Trophoblast cell (in vitro differentiated cells and primary cell): ENCODE results near the gene OSBPL1A.

Source experiments
- DNase-seq, 2 donors: peaks; one replicate each; pipeline ENCODE4 v3.0.0-alpha.2; 2016
- H2AFZ ChIP-seq: 2 replicates; pipeline ENCODE4 v1.6.1; 2013; ENCODE audit warnings: low read length, moderate library complexity, mild to moderate bottlenecking; ENCODE audit not compliant: insufficient read depth, poor library complexity
- H2AK5ac ChIP-seq: 2 replicates; pipeline ENCODE4 v1.6.1; 2013; ENCODE audit warnings: mild to moderate bottlenecking, low read length
- H2BK120ac ChIP-seq: 2 replicates; pipeline ENCODE4 v1.6.1; 2013; ENCODE audit warnings: low read length, mild to moderate bottlenecking, moderate library complexity; ENCODE audit not compliant: insufficient read depth, poor library complexity
- H2BK12ac ChIP-seq: 2 replicates; pipeline ENCODE4 v1.6.1; 2013; ENCODE audit warnings: mild to moderate bottlenecking, low read length, moderate library complexity
- H2BK5ac ChIP-seq: 2 replicates; pipeline ENCODE4 v1.6.1; 2013; ENCODE audit warnings: low read length, low read depth, moderate library complexity, mild to moderate bottlenecking; ENCODE audit not compliant: poor library complexity
- H3K14ac ChIP-seq: 2 replicates; pipeline ENCODE4 v1.6.1; 2013; ENCODE audit warnings: mild to moderate bottlenecking, low read length
- H3K18ac ChIP-seq: 2 replicates; pipeline ENCODE4 v1.6.1; 2013; ENCODE audit warnings: mild to moderate bottlenecking, low read length
- H3K23ac ChIP-seq: 2 replicates; pipeline ENCODE4 v1.6.1; 2013; ENCODE audit warnings: low read length
- H3K27ac ChIP-seq: 2 replicates; pipeline ENCODE4 v1.5.1; 2013; ENCODE audit warnings: low read depth, mild to moderate bottlenecking, inconsistent platforms, low read length, moderate library complexity
- H3K27me3 ChIP-seq: 2 replicates; pipeline ENCODE4 v1.6.1; 2013; ENCODE audit warnings: inconsistent platforms, mild to moderate bottlenecking, low read length, moderate library complexity; ENCODE audit not compliant: insufficient read depth
- H3K36me3 ChIP-seq, 2 experiments: 1 replicate in 1 of 2; 2 replicates in 1 of 2; pipeline ENCODE4 v1.6.1; 2013; ENCODE audit warnings: low read length in 2 of 2, mild to moderate bottlenecking in 2 of 2, moderate library complexity in 1 of 2; ENCODE audit not compliant: insufficient read depth in 2 of 2, control insufficient read depth in 1 of 2
- H3K4ac ChIP-seq: 2 replicates; pipeline ENCODE4 v1.6.1; 2013; ENCODE audit warnings: low read depth, mild to moderate bottlenecking, low read length, moderate library complexity
- H3K4me1 ChIP-seq, 2 experiments: 1 replicate in 1 of 2; 2 replicates in 1 of 2; pipeline ENCODE4 v1.6.1; 2013; ENCODE audit warnings: low read length in 2 of 2, mild to moderate bottlenecking in 2 of 2, moderate library complexity in 1 of 2; ENCODE audit not compliant: insufficient read depth in 2 of 2, control insufficient read depth in 1 of 2
- H3K4me2 ChIP-seq: 2 replicates; pipeline ENCODE4 v1.6.1; 2013; ENCODE audit warnings: inconsistent platforms, mild to moderate bottlenecking, low read length, moderate library complexity
- H3K4me3 ChIP-seq: 2 replicates; pipeline ENCODE4 v1.5.1; 2013; ENCODE audit warnings: mild to moderate bottlenecking, low read depth, low read length, inconsistent platforms
- H3K79me1 ChIP-seq: one replicate; pipeline ENCODE4 v1.6.1; 2013; ENCODE audit warnings: low read length
- H3K79me2 ChIP-seq: 2 replicates; pipeline ENCODE4 v1.6.1; 2013; ENCODE audit warnings: low read length, mild to moderate bottlenecking; ENCODE audit not compliant: control insufficient read depth, insufficient read depth, poor library complexity
- H3K9ac ChIP-seq: 2 replicates; pipeline ENCODE4 v1.6.1; 2013; ENCODE audit warnings: mild to moderate bottlenecking, low read length
- H3K9me3 ChIP-seq: 2 replicates; pipeline ENCODE4 v1.6.1; 2013; ENCODE audit warnings: low read depth, mild to moderate bottlenecking, control low read depth, inconsistent platforms, low read length; ENCODE audit not compliant: insufficient read depth
- H4K12ac ChIP-seq: 2 replicates; pipeline ENCODE4 v1.6.1; 2013; ENCODE audit warnings: low read depth, mild to moderate bottlenecking, low read length, moderate library complexity
- H4K8ac ChIP-seq: 2 replicates; pipeline ENCODE4 v1.6.1; 2013; ENCODE audit warnings: low read depth, mild to moderate bottlenecking, low read length, moderate library complexity
- H4K91ac ChIP-seq: one replicate; pipeline ENCODE4 v1.6.1; 2013; ENCODE audit warnings: low read depth, mild to moderate bottlenecking, low read length, moderate library complexity
- WGBS: extraction: QIAGEN DNeasy Blood & Tissue Kit; methylation state at CpG from one replicate; pipeline ENCODE4 v1.1.7; 2013; ENCODE audit warnings: missing lambda C conversion rate; ENCODE audit not compliant: insufficient read length, insufficient coverage; ENCODE audit errors: extremely low coverage; 5-methylcytosine and 5-hydroxymethylcytosine counted together

OSBPL1A gene

GRCh38 chr18:24333084-24333483 lies 64.5 kb downstream of the OSBPL1A start:
- no peak overlapping the region for H4K8ac ChIP-seq
- H3K79me2 ChIP-seq, result no peaks in the 10 kb centered on the region
- H2AFZ ChIP-seq, result no peak overlapping the region

GRCh38 chr18:24326211-24326610 lies 71.4 kb downstream of the OSBPL1A start:
- no peak overlapping the region for H4K91ac ChIP-seq
- no peak overlapping the region for H3K23ac ChIP-seq
- no peaks in the 10 kb centered on the region for H3K27me3 ChIP-seq
- H3K9ac ChIP-seq, result peak overlapping the region; percentile 34
- no peak overlapping the region for H3K27ac ChIP-seq
- no peak overlapping the region for H2AFZ ChIP-seq
- H4K8ac ChIP-seq, result no peak overlapping the region
- no peak overlapping the region for H2BK12ac ChIP-seq
- DNase-seq, result no peak
- no peak overlapping the region for H3K4me3 ChIP-seq
- no peak overlapping the region for H2BK5ac ChIP-seq
- no peak overlapping the region for H3K4me2 ChIP-seq
- no peak overlapping the region for H3K4ac ChIP-seq
- H2AK5ac ChIP-seq, result no peak overlapping the region
- H2BK120ac ChIP-seq, result no peak overlapping the region
- no peak overlapping the region for H3K18ac ChIP-seq
- H3K9me3 ChIP-seq, result no peaks in the 10 kb centered on the region
- H3K79me1 ChIP-seq, result no peaks in the 10 kb centered on the region
- H3K36me3 ChIP-seq, result no peaks in the 10 kb centered on the region
- H3K14ac ChIP-seq, result no peak overlapping the region
- no CpG with 5 or more reads among the region's 3 CpGs for WGBS
- H4K12ac ChIP-seq, result no peak overlapping the region
- no peaks in the 10 kb centered on the region for H3K79me2 ChIP-seq
- H3K4me1 ChIP-seq, result no peaks in the 10 kb centered on the region

More at GRCh38 chr18:24333084-24333483, 64.5 kb downstream of the OSBPL1A start:
- H3K9me3 ChIP-seq, result no peaks in the 10 kb centered on the region
- H3K36me3 ChIP-seq, result no peaks in the 10 kb centered on the region
- no peak overlapping the region for H3K27ac ChIP-seq
- no peak overlapping the region for H4K12ac ChIP-seq
- no peak overlapping the region for H2BK120ac ChIP-seq
- H3K4me2 ChIP-seq, result no peak overlapping the region
- no peaks in the 10 kb centered on the region for H3K79me1 ChIP-seq
- no peaks in the 10 kb centered on the region for H3K27me3 ChIP-seq
- no peak overlapping the region for H3K4ac ChIP-seq
- no peak overlapping the region for H2BK5ac ChIP-seq
- H3K4me3 ChIP-seq, result no peak overlapping the region
- H3K23ac ChIP-seq, result no peak overlapping the region
- no peak overlapping the region for H2BK12ac ChIP-seq
- H2AK5ac ChIP-seq, result no peak overlapping the region
- no peak overlapping the region for H3K18ac ChIP-seq
- H3K14ac ChIP-seq, result no peak overlapping the region
- H4K91ac ChIP-seq, result no peak overlapping the region
- DNase-seq, result no peak
- no peak overlapping the region for H3K9ac ChIP-seq
- no CpG with 5 or more reads among the region's 2 CpGs for WGBS
- H3K4me1 ChIP-seq, result no peaks in the 10 kb centered on the region

- Histone ChIP-seq H3K23ac (no peak overlapping the region), H3K4me1 (no peaks in the 10 kb centered on the region), H3K27me3 (no peaks in the 10 kb centered on the region), H4K8ac (no peak overlapping the region), H2BK120ac (no peak overlapping the region), H3K27ac (no peak overlapping the region), H2AFZ (no peak overlapping the region), H2AK5ac (no peak overlapping the region), H4K12ac (no peak overlapping the region), H3K36me3 (no peaks in the 10 kb centered on the region), H4K91ac (no peak overlapping the region), H2BK12ac (no peak overlapping the region), H3K79me1 (no peaks in the 10 kb centered on the region), H3K18ac (no peak overlapping the region), H2BK5ac (no peak overlapping the region), H3K14ac (no peak overlapping the region), H3K4me2 (no peak overlapping the region), H3K9me3 (no peaks in the 10 kb centered on the region), H3K9ac (no peak overlapping the region), H3K4ac (no peak overlapping the region), H3K79me2 (no peaks in the 10 kb centered on the region), H3K4me3 (no peak overlapping the region)
- DNase-seq, result no peak
These were observed 75.0 kb downstream of the OSBPL1A start for GRCh38 chr18:24322584-24323136.

- no peak overlapping the region for H3K4me3 ChIP-seq
- no peak overlapping the region for H2AK5ac ChIP-seq
- H4K91ac ChIP-seq, result no peak overlapping the region
- H3K4ac ChIP-seq, result no peak overlapping the region
- no peaks in the 10 kb centered on the region for H3K79me2 ChIP-seq
- H2BK120ac ChIP-seq, result no peak overlapping the region
- H3K27ac ChIP-seq, result no peak overlapping the region
- DNase-seq, result no peak
- no peak overlapping the region for H3K18ac ChIP-seq
- H2BK12ac ChIP-seq, result no peak overlapping the region
- no peaks in the 10 kb centered on the region for H3K9me3 ChIP-seq
- no peak overlapping the region for H4K8ac ChIP-seq
- H4K12ac ChIP-seq, result no peak overlapping the region
- H3K14ac ChIP-seq, result no peak overlapping the region
- H2BK5ac ChIP-seq, result no peak overlapping the region
- no peaks in the 10 kb centered on the region for H3K27me3 ChIP-seq
- H3K4me1 ChIP-seq, result no peaks in the 10 kb centered on the region
- no peak overlapping the region for H3K23ac ChIP-seq
- no CpG with 5 or more reads among the region's 1 CpG for WGBS
- no peak overlapping the region for H2AFZ ChIP-seq
- no peak overlapping the region for H3K4me2 ChIP-seq
- H3K36me3 ChIP-seq, result no peaks in the 10 kb centered on the region
- H3K9ac ChIP-seq, result no peak overlapping the region
- no peaks in the 10 kb centered on the region for H3K79me1 ChIP-seq
These were observed 76.6 kb downstream of the OSBPL1A start for GRCh38 chr18:24321071-24321470.
